HG03521 (cell line): ENCODE data around the gene IER3.
A peak's percentile ranks its signal among the peaks of the same experiment; 100 is the strongest.
"Not testable (repeated sequence)": the region's sequence is repeated elsewhere in the genome, so short reads cannot be mapped to it uniquely, and the experiment has no call there.

Experiments used
- ATAC-seq: cut with Tn5 transposase; IDR thresholded peaks from one replicate; pipeline ENCODE4 v1.9.1; 2021; ENCODE audit warnings: mild to moderate bottlenecking, moderate library complexity; ENCODE audit not compliant: unreplicated experiment

The IER3 gene

GRCh38 chr6:30725713-30726505 lies 18.4 kb downstream of the IER3 start:
- ATAC-seq, result no peak

GRCh38 chr6:30724906-30725667 lies 19.3 kb downstream of the IER3 start:
- ATAC-seq, result no peak

- not testable (repeated sequence) for ATAC-seq
Measured at GRCh38 chr6:30723843-30724741, 20.3 kb downstream of the IER3 start.

GRCh38 chr6:30723159-30723842 lies 21.0 kb downstream of the IER3 start:
- not testable (repeated sequence) for ATAC-seq

GRCh38 chr6:30722280-30723112 lies 21.9 kb downstream of the IER3 start:
- no peak for ATAC-seq

GRCh38 chr6:30722025-30722279 lies 22.4 kb downstream of the IER3 start:
- ATAC-seq, result not testable (repeated sequence)

- peak; percentile 26 for ATAC-seq
Measured at GRCh38 chr6:30721198-30722024, 22.9 kb downstream of the IER3 start.

- no peak for ATAC-seq
Measured at GRCh38 chr6:30720738-30721197, 23.6 kb downstream of the IER3 start.

GRCh38 chr6:30719791-30720737 lies 24.3 kb downstream of the IER3 start, which contains the start of gene TUBB:
TUBB (plus strand) TSS chr6:30720352; CDS start chr6:30720507, 155 bp downstream.
- peak; percentile 37 for ATAC-seq

- no peak for ATAC-seq
Measured at GRCh38 chr6:30719356-30719755, 25.0 kb downstream of the IER3 start.

- ATAC-seq, result not testable (repeated sequence)
Measured at GRCh38 chr6:30717845-30718720, 26.3 kb downstream of the IER3 start.

- ATAC-seq, result peak; percentile 68
Measured at GRCh38 chr6:30717129-30717844, 27.1 kb downstream of the IER3 start, which contains the start of gene MDC1. MDC1 (minus strand) TSS chr6:30717281; CDS start chr6:30715175, 2,106 bp downstream.

- ATAC-seq, result no peak
Measured at GRCh38 chr6:30716879-30717128, 27.5 kb downstream of the IER3 start.

- ATAC-seq, result no peak
Measured at GRCh38 chr6:30714263-30714662, 30.1 kb downstream of the IER3 start.

GRCh38 chr6:30712441-30712945 lies 31.9 kb downstream of the IER3 start:
- ATAC-seq, result no peak

GRCh38 chr6:30711758-30712380 lies 32.5 kb downstream of the IER3 start:
- no peak for ATAC-seq
